Liver (tissue), 2 donors: ENCODE results near the gene HMGCL.

Source experiments
- FOXA1 ChIP-seq: IDR thresholded peaks from 2 replicates; pipeline ENCODE4 v1.6.1; 2016; ENCODE audit warnings: antibody characterized with exemption
- TF ChIP-seq, protein P1 (sequence below): fragments of 150-350 bp; IDR thresholded peaks from 2 replicates; pipeline ENCODE4 v1.5.1; 2017; ENCODE audit warnings: improper control_type of control experiment, low read depth, low read length; ENCODE audit not compliant: missing input control
- TF ChIP-seq, protein P2 (sequence below): IDR thresholded peaks from 2 replicates; pipeline ENCODE4 v1.6.1; 2016; ENCODE audit warnings: antibody characterized with exemption
- donor health status: healthy.

DNA sequence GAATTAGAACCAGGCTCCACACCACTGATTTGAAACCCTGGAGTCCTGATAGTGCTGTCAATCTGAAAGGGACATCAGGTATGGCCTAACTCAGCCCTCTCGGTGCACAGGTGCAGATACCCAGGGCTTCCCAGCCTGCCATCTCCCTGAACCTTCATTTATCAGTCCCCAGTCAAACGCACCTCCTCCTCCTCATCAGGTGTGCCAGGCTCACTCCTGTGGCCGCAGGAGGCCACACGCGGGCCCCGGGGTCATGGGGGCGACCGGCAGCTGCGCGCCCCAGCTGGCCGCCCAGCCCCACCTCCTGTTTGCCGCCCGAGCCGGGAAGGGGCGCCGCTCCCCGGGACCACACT lies 42.3 kb upstream of the HMGCL start:
- TF ChIP-seq, protein P1, sequence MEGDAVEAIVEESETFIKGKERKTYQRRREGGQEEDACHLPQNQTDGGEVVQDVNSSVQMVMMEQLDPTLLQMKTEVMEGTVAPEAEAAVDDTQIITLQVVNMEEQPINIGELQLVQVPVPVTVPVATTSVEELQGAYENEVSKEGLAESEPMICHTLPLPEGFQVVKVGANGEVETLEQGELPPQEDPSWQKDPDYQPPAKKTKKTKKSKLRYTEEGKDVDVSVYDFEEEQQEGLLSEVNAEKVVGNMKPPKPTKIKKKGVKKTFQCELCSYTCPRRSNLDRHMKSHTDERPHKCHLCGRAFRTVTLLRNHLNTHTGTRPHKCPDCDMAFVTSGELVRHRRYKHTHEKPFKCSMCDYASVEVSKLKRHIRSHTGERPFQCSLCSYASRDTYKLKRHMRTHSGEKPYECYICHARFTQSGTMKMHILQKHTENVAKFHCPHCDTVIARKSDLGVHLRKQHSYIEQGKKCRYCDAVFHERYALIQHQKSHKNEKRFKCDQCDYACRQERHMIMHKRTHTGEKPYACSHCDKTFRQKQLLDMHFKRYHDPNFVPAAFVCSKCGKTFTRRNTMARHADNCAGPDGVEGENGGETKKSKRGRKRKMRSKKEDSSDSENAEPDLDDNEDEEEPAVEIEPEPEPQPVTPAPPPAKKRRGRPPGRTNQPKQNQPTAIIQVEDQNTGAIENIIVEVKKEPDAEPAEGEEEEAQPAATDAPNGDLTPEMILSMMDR: no peak
- TF ChIP-seq, protein P2, sequence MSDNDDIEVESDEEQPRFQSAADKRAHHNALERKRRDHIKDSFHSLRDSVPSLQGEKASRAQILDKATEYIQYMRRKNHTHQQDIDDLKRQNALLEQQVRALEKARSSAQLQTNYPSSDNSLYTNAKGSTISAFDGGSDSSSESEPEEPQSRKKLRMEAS: no peak
- TF ChIP-seq FOXA1: no peak
